Hindlimb muscle (tissue), 1 donor: ENCODE results near the gene TMEM222. TPM values are rescaled to one million over a fixed set of nuclear protein-coding genes. Genes with fewer than 3 reads are reported as not detected.

Experiments
- DNase-seq: peaks from one replicate; pipeline ENCODE4 v3.0.0-alpha.2; 2013
- polyA plus RNA-seq: library from polyadenylated mRNA; unstranded; fragments of 120-200 nt; gene quantifications from one replicate; pipeline ENCODE4 v1.2.1, GENCODE V29; 2013; ENCODE audit not compliant: insufficient read length

TMEM222 gene
- polyA plus RNA-seq, 1 donor: 25.5 TPM

GRCh38 chr1:27360159-27361043 lies 38.4 kb downstream of the TMEM222 start:
- no peak for DNase-seq

- DNase-seq: no peak
Observed at GRCh38 chr1:27361044-27361402, 39.1 kb downstream of the TMEM222 start.

GRCh38 chr1:27361553-27361952 lies 39.6 kb downstream of the TMEM222 start:
- no peak for DNase-seq

DNA sequence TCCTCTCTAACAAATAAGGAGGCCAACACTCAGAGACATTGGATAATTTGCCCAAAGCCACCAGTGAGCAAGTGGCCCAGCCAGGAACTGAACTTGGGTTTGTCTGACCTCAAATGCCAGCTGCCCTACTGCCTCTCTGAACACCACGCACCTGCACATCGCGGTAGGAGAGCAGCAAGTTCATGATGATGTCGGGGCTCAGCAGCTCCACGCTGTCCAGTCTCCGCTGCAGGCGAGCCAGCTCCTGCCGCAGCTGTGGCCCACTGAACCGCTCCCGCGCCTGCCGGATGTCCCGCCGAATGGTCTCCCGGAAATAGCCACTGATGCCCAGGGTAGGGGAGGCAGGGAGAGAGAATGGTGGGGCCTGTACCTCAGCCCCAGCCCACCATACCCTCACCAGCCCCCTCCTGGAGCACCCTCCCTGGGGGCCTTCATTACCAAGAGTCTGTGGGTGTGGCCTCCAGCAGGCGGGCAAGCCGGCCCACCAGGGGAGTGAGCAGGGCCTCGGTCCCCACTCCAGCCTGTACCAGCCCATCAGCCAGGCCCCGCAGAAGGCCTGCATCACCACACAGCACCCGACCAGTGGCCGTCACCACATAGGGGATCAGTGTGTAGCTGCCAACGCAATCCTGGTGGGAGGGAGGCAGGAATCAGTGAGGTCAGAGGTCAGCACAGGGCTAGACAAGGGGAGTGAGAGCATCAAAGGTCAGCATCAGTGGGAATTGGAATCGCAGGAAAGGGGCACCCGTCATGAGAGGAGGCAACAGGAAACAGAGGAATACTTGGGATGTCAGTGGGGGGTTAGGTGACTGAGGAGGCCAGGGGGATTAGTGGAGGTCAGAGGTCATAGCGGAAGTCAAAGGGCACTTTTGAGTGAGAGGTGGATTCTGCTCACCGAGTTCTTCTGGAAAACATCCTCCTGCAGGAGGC lies 42.1 kb downstream of the TMEM222 start:
- no peak for DNase-seq

DNA sequence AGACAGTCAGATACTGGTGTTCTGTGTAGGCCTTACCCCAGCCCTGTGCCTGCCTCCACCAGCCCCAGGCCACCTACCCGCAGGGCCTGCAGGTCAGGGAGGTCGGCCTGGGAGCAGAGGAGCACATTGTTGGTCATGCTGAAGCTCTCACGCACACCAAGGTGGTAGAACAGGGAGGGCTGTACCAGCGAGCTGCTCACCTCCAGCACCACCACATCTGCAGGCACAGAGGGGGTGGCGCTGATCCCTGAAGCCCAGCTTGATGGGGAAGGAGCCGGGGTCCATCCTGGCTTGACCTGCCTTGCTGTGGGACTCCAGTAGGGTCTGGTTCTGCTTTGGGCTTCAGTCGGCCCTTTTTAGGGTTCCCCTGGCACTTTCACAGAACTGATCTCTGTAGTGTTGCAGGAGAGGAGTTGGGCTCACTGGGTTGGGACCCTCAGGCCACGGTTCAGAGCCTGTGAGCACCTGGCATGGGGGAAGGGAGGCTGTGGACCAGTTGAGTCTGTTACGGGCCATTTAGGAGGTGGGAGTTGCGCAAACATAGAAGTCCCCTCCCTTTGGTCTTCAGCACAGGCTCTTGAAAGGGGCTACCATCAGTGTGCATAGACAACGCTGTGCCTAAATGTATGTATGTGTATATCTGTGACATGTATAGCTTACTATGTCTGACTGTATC lies 42.9 kb downstream of the TMEM222 start:
- no peak for DNase-seq

GRCh38 chr1:27365372-27366112 lies 43.6 kb downstream of the TMEM222 start:
- DNase-seq: peak; percentile 89

- peak; percentile 68 for DNase-seq
Observed at GRCh38 chr1:27366113-27366410, 44.1 kb downstream of the TMEM222 start.

- DNase-seq: peak; percentile 75
Observed at GRCh38 chr1:27366411-27367159, 44.6 kb downstream of the TMEM222 start, which contains the start of gene MAP3K6. TSS of gene MAP3K6 (minus strand) at chr1:27366961. CDS start at chr1:27366597, 364 bp downstream.

GRCh38 chr1:27367160-27367650 lies 45.2 kb downstream of the TMEM222 start:
- DNase-seq: no peak

- no peak for DNase-seq
Observed at GRCh38 chr1:27368869-27369582, 47.1 kb downstream of the TMEM222 start.

GRCh38 chr1:27372022-27372807 lies 50.3 kb downstream of the TMEM222 start:
- DNase-seq: no peak

DNA sequence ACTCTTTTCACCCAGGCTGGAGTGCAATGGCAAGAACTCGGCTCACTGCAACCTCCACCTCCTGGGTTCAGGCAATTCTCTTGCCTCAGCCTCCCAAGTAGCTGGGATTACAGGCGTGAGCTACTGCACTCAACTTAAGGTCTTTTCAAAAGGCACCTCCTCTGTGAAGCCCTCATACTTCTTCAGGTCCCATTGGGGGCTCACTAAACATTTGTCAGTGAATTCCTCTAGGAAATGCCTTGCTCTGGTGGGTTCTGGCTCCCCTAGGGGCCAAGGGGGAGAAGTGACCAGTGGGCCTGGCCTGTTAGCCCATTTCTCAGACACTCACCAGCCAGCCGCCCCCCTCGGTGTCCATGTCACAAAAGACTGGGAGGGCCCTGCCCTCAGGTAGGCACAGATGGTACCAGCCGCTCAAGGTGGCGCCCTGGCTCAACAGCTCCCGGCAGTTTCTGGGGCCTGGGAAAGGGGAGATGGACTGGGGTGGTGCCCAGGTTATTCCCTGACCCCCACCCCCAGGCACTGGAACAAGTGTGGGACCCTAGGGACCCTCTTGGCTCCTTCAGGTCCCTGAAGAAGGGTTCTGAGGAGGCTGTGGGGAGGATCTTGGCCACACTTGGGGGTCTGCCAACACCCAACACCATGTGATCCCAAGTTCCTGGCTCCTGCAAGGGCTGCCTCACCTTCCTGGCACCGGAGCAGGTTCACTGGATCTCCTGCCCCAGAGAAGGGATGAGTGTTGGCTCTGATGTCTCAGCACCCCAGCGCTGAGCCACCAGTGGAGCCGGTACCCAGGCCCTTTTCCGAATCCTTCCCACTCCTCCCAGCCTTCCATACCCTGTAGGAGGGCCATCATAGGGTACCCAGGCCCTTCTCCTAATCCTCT lies 51.1 kb downstream of the TMEM222 start:
- no peak for DNase-seq

GRCh38 chr1:27374362-27375086 lies 52.6 kb downstream of the TMEM222 start, which contains the start of gene FCN3:
TSS of gene FCN3 (minus strand) at chr1:27374824. CDS start at chr1:27374818, 6 bp downstream.
- no peak for DNase-seq

GRCh38 chr1:27377760-27378495 lies 56.0 kb downstream of the TMEM222 start:
- DNase-seq: no peak

GRCh38 chr1:27379564-27380122 lies 57.7 kb downstream of the TMEM222 start:
- DNase-seq: no peak

DNA sequence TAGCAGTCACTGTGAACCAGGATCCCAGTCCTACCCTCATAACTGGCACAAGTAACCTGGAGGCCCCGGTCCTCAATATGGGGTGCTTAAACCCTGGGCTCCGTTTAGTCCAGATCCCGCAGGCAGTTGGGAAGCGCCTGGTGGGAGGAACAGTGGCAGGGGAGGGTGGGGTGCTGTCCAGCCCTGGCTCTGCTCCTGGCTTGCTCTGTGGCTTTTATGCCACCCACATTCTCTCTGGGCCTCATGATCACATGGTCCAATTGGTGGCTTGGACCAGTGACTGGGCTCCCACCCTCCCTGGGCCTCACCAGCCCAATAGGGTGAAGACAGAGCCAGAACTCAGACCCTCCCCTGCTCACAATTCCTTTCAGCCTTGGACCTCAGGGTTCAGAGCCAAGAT lies 58.3 kb downstream of the TMEM222 start:
- no peak for DNase-seq
